Neural progenitor cell (in vitro differentiated cells): Measurements from ENCODE around the gene MACROH2A1. TPM values are rescaled to one million over a fixed set of nuclear protein-coding genes. Genes with fewer than 3 reads are reported as not detected.

Experiments
- DNase-seq: peaks from one replicate; pipeline ENCODE4 v3.0.0-alpha.2; 2016; ENCODE audit warnings: low spot score
- H2AFZ ChIP-seq: fragments of 200-600 bp; sonication (generic); replicated peaks from 2 replicates; pipeline ENCODE4 v1.6.1; 2016; ENCODE audit warnings: antibody characterized with exemption
- H3F3A ChIP-seq: fragments of 200-600 bp; sonication (generic); 2 replicates; pipeline ENCODE4 v1.6.1; 2016; ENCODE audit warnings: antibody characterized with exemption, low read depth
- H3K27ac ChIP-seq: fragments of 200-600 bp; sonication (generic); 2 replicates; pipeline ENCODE4 v1.5.1; 2016; ENCODE audit warnings: mild to moderate bottlenecking
- H3K27me3 ChIP-seq: fragments of 200-600 bp; sonication (generic); 2 replicates; pipeline ENCODE4 v1.6.1; 2016; ENCODE audit warnings: mild to moderate bottlenecking, moderate library complexity
- H3K36me3 ChIP-seq: fragments of 200-600 bp; sonication (generic); 2 replicates; pipeline ENCODE4 v1.5.1; 2016
- H3K4me1 ChIP-seq: fragments of 200-600 bp; sonication (generic); 2 replicates; pipeline ENCODE4 v1.6.1; 2016; ENCODE audit warnings: mixed run types
- H3K4me2 ChIP-seq: fragments of 200-600 bp; sonication (generic); 2 replicates; pipeline ENCODE4 v1.6.1; 2016
- H3K4me3 ChIP-seq: fragments of 200-600 bp; sonication (generic); 2 replicates; pipeline ENCODE4 v1.5.1; 2016
- H3K79me2 ChIP-seq: fragments of 200-600 bp; sonication (generic); 2 replicates; pipeline ENCODE4 v1.6.1; 2016; ENCODE audit warnings: low read depth
- H3K9ac ChIP-seq: fragments of 200-600 bp; sonication (generic); 2 replicates; pipeline ENCODE4 v1.6.1; 2016
- H3K9me3 ChIP-seq: fragments of 200-600 bp; sonication (generic); 2 replicates; pipeline ENCODE4 v1.5.1; 2016; ENCODE audit warnings: low read depth
- H4K20me1 ChIP-seq: fragments of 200-600 bp; sonication (generic); 2 replicates; pipeline ENCODE4 v1.6.1; 2016; ENCODE audit warnings: low read depth
- H3K27ac Mint-ChIP-seq: 3 replicates; pipeline ENCODE4 v1.8.0; 2021; ENCODE audit warnings: mixed read lengths
- H3K27me3 Mint-ChIP-seq: 2 replicates; pipeline ENCODE4 v1.8.0; 2022; ENCODE audit warnings: low read depth, mild to moderate bottlenecking, inconsistent platforms, moderate library complexity, mixed read lengths; ENCODE audit not compliant: insufficient read depth
- H3K36me3 Mint-ChIP-seq: 3 replicates; pipeline ENCODE4 v1.8.0; 2021; ENCODE audit warnings: mixed read lengths
- H3K4me1 Mint-ChIP-seq: 3 replicates; pipeline ENCODE4 v1.8.0; 2021; ENCODE audit warnings: mixed read lengths
- H3K4me3 Mint-ChIP-seq: 3 replicates; pipeline ENCODE4 v1.8.0; 2021; ENCODE audit warnings: mild to moderate bottlenecking, moderate library complexity, mixed read lengths
- H3K9me3 Mint-ChIP-seq: 3 replicates; pipeline ENCODE4 v1.8.0; 2020; ENCODE audit warnings: mixed read lengths
- EZH2 ChIP-seq: fragments of 200-600 bp; sonication (generic); IDR thresholded peaks from 2 replicates; pipeline ENCODE4 v1.6.1; 2017; ENCODE audit warnings: antibody characterized with exemption, mild to moderate bottlenecking, moderate library complexity
- EZH2phosphoT487 ChIP-seq: fragments of 200-600 bp; sonication (generic); IDR thresholded peaks from 2 replicates; pipeline ENCODE4 v1.6.1; 2017; ENCODE audit warnings: antibody characterized with exemption
- total RNA-seq: library from RNA; depleted of rRNA; stranded (reverse); fragments of >200 nt; gene quantifications from 2 replicates; pipeline ENCODE4 v1.2.3, GENCODE V29; 2015; ENCODE audit warnings: low replicate concordance
- TF ChIP-seq, protein P1 (sequence below): fragments of 200-600 bp; sonication (generic); IDR thresholded peaks from 2 replicates; pipeline ENCODE4 v1.5.1; 2017; ENCODE audit warnings: antibody characterized with exemption, mild to moderate bottlenecking

Gene MACROH2A1
- total RNA-seq, 1 donor from 2014 or later, result 179 TPM

DNA sequence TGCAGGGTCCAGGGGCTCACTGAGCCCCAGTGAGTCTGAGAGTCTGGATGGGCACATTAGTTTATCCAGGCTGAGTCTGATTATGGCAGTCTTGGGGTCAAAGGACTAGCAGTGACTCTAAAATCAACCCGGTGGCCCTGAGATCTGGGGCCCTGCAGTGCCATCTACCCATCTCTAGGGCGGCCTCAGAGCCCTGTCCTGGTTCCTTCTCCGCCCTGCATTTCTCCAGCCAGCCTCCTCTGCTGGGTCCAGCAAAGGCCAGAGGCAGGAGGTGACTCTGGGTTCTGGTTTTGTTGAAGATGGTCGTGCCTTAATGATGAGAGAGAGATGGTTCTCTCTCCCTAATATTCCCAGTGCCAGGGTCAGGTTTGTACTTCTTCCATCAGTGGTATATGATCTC is 33.1 kb upstream of the MACROH2A1 start:
- Histone ChIP-seq H3K4me1 (peaks cover 8% of the 10 kb centered on the region), H3K79me2 (no peaks in the 10 kb centered on the region), H4K20me1 (no peaks in the 10 kb centered on the region), H3K9me3 (peaks cover 4% of the 10 kb centered on the region), H3K27me3 (no peaks in the 10 kb centered on the region), H3K4me2 (no peak overlapping the region), H3K36me3 (no peaks in the 10 kb centered on the region), H2AFZ (no peak overlapping the region), H3K9ac (no peak overlapping the region), H3K27ac (no peak overlapping the region), H3F3A (no peaks in the 10 kb centered on the region), H3K4me3 (no peak overlapping the region)
- no peak overlapping the region for H3K4me3 Mint-ChIP-seq
- H3K27ac Mint-ChIP-seq, result no peak overlapping the region
- peaks cover 10% of the 10 kb centered on the region for H3K4me1 Mint-ChIP-seq
- H3K9me3 Mint-ChIP-seq, result peaks cover 10% of the 10 kb centered on the region
- H3K36me3 Mint-ChIP-seq, result peaks cover 2% of the 10 kb centered on the region
- TF ChIP-seq, protein P1, sequence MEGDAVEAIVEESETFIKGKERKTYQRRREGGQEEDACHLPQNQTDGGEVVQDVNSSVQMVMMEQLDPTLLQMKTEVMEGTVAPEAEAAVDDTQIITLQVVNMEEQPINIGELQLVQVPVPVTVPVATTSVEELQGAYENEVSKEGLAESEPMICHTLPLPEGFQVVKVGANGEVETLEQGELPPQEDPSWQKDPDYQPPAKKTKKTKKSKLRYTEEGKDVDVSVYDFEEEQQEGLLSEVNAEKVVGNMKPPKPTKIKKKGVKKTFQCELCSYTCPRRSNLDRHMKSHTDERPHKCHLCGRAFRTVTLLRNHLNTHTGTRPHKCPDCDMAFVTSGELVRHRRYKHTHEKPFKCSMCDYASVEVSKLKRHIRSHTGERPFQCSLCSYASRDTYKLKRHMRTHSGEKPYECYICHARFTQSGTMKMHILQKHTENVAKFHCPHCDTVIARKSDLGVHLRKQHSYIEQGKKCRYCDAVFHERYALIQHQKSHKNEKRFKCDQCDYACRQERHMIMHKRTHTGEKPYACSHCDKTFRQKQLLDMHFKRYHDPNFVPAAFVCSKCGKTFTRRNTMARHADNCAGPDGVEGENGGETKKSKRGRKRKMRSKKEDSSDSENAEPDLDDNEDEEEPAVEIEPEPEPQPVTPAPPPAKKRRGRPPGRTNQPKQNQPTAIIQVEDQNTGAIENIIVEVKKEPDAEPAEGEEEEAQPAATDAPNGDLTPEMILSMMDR, result no peak
- TF ChIP-seq EZH2phosphoT487, result no peak
- TF ChIP-seq EZH2, result no peak
- no peaks in the 10 kb centered on the region for H3K27me3 Mint-ChIP-seq
- DNase-seq, result no peak

GRCh38 chr5:135430135-135430437 is 31.1 kb upstream of the MACROH2A1 start:
- H2AFZ ChIP-seq, result no peak overlapping the region
- H3K27me3 Mint-ChIP-seq, result no peaks in the 10 kb centered on the region
- no peaks in the 10 kb centered on the region for H4K20me1 ChIP-seq
- H3K9me3 ChIP-seq, result peaks cover 4% of the 10 kb centered on the region
- peak overlapping the region; percentile 33 for H3K4me3 Mint-ChIP-seq
- no peak overlapping the region for H3K9ac ChIP-seq
- H3K4me1 ChIP-seq, result peaks cover 8% of the 10 kb centered on the region
- no peak overlapping the region for H3K4me3 ChIP-seq
- peaks cover 2% of the 10 kb centered on the region for H3K36me3 Mint-ChIP-seq
- no peaks in the 10 kb centered on the region for H3F3A ChIP-seq
- H3K27me3 ChIP-seq, result no peaks in the 10 kb centered on the region
- no peak for DNase-seq
- peaks cover 10% of the 10 kb centered on the region for H3K4me1 Mint-ChIP-seq
- no peak overlapping the region for H3K27ac ChIP-seq
- H3K36me3 ChIP-seq, result no peaks in the 10 kb centered on the region
- no peak for TF ChIP-seq EZH2phosphoT487
- TF ChIP-seq, protein P1, result no peak
- no peak for TF ChIP-seq EZH2
- H3K27ac Mint-ChIP-seq, result no peak overlapping the region
- H3K9me3 Mint-ChIP-seq, result peaks cover 10% of the 10 kb centered on the region
- no peaks in the 10 kb centered on the region for H3K79me2 ChIP-seq
- no peak overlapping the region for H3K4me2 ChIP-seq

DNA sequence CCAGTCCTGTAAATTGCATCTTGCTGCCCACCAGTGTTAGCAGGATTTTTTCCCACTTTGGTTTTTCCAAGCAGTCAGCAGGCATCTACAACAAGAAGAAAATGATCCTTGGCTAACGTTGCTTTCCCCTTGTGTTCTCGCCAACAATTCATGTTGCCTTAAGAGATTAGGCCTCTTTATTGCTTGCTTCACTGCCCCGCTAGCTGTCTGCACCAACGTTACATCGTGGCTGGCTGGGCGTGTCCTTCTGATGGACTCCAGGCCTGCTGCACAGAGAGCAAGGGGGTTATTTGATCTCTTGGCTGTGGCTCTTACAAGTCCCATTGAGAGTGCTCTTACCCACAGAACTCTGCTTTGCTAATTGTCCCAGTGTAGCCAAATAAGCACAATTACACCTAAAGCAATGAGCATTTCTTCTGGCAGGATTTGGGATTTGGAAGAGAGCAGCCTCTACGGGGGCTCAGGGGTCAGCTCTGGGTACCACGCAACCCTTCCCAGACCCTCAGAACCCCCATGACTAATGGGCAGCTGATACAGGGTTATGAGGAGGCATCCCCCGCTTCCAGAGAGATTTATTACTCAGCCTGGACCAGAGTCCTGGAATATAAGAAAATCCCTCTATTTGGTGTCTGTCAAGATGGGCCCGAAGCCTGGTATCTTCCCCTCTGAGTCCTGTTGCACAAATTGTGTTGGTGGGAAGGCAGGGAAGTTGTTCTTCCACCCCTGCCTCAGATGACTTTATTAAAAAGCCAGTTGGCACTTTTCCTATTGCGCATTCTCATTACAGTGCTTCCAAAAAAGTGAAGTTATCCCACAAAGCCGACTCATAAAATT is 30.5 kb upstream of the MACROH2A1 start:
- peaks cover 8% of the 10 kb centered on the region for H3K4me1 ChIP-seq
- no peak overlapping the region for H3K27ac Mint-ChIP-seq

More for the DNA sequence above, 30.5 kb upstream of the MACROH2A1 start:
- Mint-ChIP-seq H3K27me3 (peaks cover 3% of the 10 kb centered on the region), H3K36me3 (peaks cover 2% of the 10 kb centered on the region), H3K4me3 (no peak overlapping the region), H3K4me1 (peaks cover 6% of the 10 kb centered on the region), H3K9me3 (peaks cover 10% of the 10 kb centered on the region)
- Histone ChIP-seq H3K4me3 (no peak overlapping the region), H3F3A (no peaks in the 10 kb centered on the region), H3K36me3 (no peaks in the 10 kb centered on the region), H3K9me3 (peaks cover 4% of the 10 kb centered on the region), H3K27me3 (no peaks in the 10 kb centered on the region), H3K27ac (no peak overlapping the region), H3K4me2 (no peak overlapping the region), H3K79me2 (no peaks in the 10 kb centered on the region), H4K20me1 (no peaks in the 10 kb centered on the region), H3K9ac (no peak overlapping the region), H2AFZ (no peak overlapping the region)
- peak; percentile 46 for DNase-seq
- TF ChIP-seq, protein P1, result no peak
- TF ChIP-seq EZH2 (no peak), EZH2phosphoT487 (no peak)
